GM12864 (cell line): ENCODE data around the gene ELF5.
A peak's percentile ranks its signal among the peaks of the same experiment; 100 is the strongest.

Experiments used
- DNase-seq: peaks from one replicate; pipeline ENCODE4 v3.0.0-alpha.2; 2011; ENCODE audit warnings: low read depth
- H3K4me3 ChIP-seq: 2 replicates; pipeline ENCODE4 v1.5.1; 2011; ENCODE audit warnings: mild to moderate bottlenecking, low read depth, low read length, control low read depth
- CTCF ChIP-seq: IDR thresholded peaks from 2 replicates; pipeline ENCODE4 v1.5.1; 2011; ENCODE audit warnings: low read depth, mild to moderate bottlenecking, moderate library complexity, low read length, control low read depth, inconsistent platforms; ENCODE audit errors: missing control alignments

ELF5 gene

GRCh38 chr11:34495724-34496377, 17.7 kb downstream of the ELF5 start:
- TF ChIP-seq CTCF = no peak
- no peak overlapping the region for H3K4me3 ChIP-seq
- DNase-seq = no peak

DNA sequence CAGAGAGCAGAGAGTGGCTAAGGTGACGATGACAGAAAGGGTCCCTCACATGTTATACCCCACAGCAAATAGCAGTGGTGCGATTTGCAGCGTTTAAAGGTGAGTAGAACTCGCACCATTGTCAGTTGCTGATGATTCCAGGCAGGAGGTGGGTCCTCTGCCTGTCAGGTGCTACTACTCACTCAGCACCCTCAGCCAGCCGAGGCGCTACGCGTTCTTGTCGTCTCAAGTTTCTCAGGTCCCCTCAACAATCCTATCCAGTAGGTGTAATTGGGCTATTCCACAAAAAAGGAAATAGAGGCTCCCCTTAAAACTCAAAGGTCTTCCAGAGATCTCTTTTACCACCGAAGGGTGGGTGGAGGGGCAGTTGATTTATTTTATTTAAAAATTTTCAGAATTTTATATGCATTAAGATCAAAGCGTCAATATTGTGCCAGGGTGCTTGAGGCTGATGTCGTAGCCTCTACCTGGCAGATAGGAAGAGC, 18.3 kb downstream of the ELF5 start:
- TF ChIP-seq CTCF = no peak
- no peak for DNase-seq
- no peak overlapping the region for H3K4me3 ChIP-seq

- no peak for TF ChIP-seq CTCF
- DNase-seq = no peak
- no peak overlapping the region for H3K4me3 ChIP-seq
These were observed 19.5 kb downstream of the ELF5 start for GRCh38 chr11:34493926-34494595.

GRCh38 chr11:34493468-34493867, 20.1 kb downstream of the ELF5 start:
- no peak for DNase-seq
- TF ChIP-seq CTCF = no peak
- no peak overlapping the region for H3K4me3 ChIP-seq

GRCh38 chr11:34492806-34493414, 20.7 kb downstream of the ELF5 start:
- no peak for DNase-seq
- H3K4me3 ChIP-seq = no peak overlapping the region
- peak; percentile 61 for TF ChIP-seq CTCF

GRCh38 chr11:34490304-34490703, 23.3 kb downstream of the ELF5 start:
- DNase-seq = no peak
- TF ChIP-seq CTCF = no peak
- no peak overlapping the region for H3K4me3 ChIP-seq
